Esophagus muscularis mucosa (tissue), 4 donors: Measurements from ENCODE around the gene CDKN2B-AS1.

Experiments
- CTCF ChIP-seq, 3 experiments: fragments of 200-600 bp in 2 of 3; fragments of 450-650 bp in 1 of 3; sonication (generic) in 2 of 3; IDR thresholded peaks; one replicate each; pipeline ENCODE4 v1.5.1; 2017 to 2019; ENCODE audit warnings: antibody characterized with exemption in 3 of 3, mild to moderate bottlenecking in 2 of 3, moderate library complexity in 1 of 3
- EP300 ChIP-seq: sonication (generic); formaldehyde crosslinking; IDR thresholded peaks from one replicate; pipeline ENCODE4 v1.6.1; 2017; ENCODE audit warnings: antibody characterized with exemption
- POLR2A ChIP-seq: fragments of 450-650 bp; IDR thresholded peaks from one replicate; pipeline ENCODE4 v1.6.1; 2017; ENCODE audit warnings: antibody characterized with exemption, moderate library complexity, mild to moderate bottlenecking, low read depth
- POLR2AphosphoS5 ChIP-seq, 2 donors: sonication (generic); formaldehyde crosslinking; IDR thresholded peaks; one replicate each; pipeline ENCODE4 v1.6.1; 2017; ENCODE audit warnings: antibody characterized with exemption in 2 of 2

DNA sequence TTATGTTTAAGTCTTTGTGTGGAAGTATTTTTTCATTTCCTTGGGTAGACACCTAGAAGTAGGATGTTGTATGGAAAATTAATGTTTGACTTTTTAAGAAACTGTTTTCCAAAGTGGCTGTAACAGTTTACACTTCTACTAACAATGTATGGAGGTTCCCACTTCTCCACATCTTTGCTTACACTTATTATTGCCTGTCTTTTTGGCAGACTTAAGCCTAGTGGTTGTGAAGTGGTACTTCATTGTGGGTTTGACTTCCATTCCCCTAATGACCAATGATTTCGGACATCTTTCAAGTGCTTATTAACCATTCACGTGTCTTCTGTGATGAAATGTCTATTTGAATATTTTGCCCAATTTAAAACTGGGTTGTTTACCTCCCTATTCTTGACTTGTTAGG is 106.0 kb downstream of the CDKN2B-AS1 start:
- TF ChIP-seq CTCF (IDR thresholded peaks at IDR 0.05) (peak in 1 of 3 experiments; percentile 18), POLR2AphosphoS5 (IDR thresholded peaks at IDR 0.05) (no peak), POLR2A (no peak), EP300 (no peak)
